Glutamatergic neuron (in vitro differentiated cells): ENCODE data around the gene CREB5. TPM values are rescaled to one million over a fixed set of nuclear protein-coding genes. Genes with fewer than 3 reads are reported as not detected.

Source experiments
- DNase-seq: peaks from one replicate; pipeline ENCODE4 v3.0.0; 2022
- H3K27ac Mint-ChIP-seq: one replicate; pipeline ENCODE4 v1.8.0; 2020; ENCODE audit warnings: mild to moderate bottlenecking, mixed read lengths, inconsistent platforms; ENCODE audit not compliant: unreplicated experiment
- H3K27me3 Mint-ChIP-seq: one replicate; pipeline ENCODE4 v1.8.0; 2020; ENCODE audit warnings: mild to moderate bottlenecking, moderate library complexity, mixed read lengths, inconsistent platforms; ENCODE audit not compliant: unreplicated experiment
- H3K36me3 Mint-ChIP-seq: one replicate; pipeline ENCODE4 v1.8.0; 2020; ENCODE audit warnings: mild to moderate bottlenecking, mixed read lengths, inconsistent platforms; ENCODE audit not compliant: unreplicated experiment
- H3K4me1 Mint-ChIP-seq: one replicate; pipeline ENCODE4 v1.8.0; 2020; ENCODE audit warnings: mild to moderate bottlenecking, low read depth, mixed read lengths, inconsistent platforms; ENCODE audit not compliant: unreplicated experiment
- H3K4me3 Mint-ChIP-seq: one replicate; pipeline ENCODE4 v1.8.0; 2020; ENCODE audit warnings: mild to moderate bottlenecking, mixed read lengths, inconsistent platforms; ENCODE audit not compliant: unreplicated experiment
- H3K9me3 Mint-ChIP-seq: one replicate; pipeline ENCODE4 v1.8.0; 2020; ENCODE audit warnings: mild to moderate bottlenecking, moderate library complexity, mixed read lengths, inconsistent platforms; ENCODE audit not compliant: unreplicated experiment
- CTCF ChIP-seq: fragments of 200-600 bp; sonication (generic); IDR thresholded peaks from one replicate; pipeline ENCODE4 v1.5.0; 2021; ENCODE audit not compliant: partially characterized antibody, unreplicated experiment
- total RNA-seq: library from RNA; stranded (reverse); fragmentation: NEBNext Ultra II Directional; extraction: Animal tissue kit (Norgen Biotek cat#: 25700); gene quantifications from one replicate; pipeline ENCODE4 v1.2.1, GENCODE V29; 2021; ENCODE audit not compliant: unreplicated experiment

The CREB5 gene
- total RNA-seq, 1 donor from 2014 or later = 50.4 TPM

- H3K4me1 Mint-ChIP-seq = no peaks in the 10 kb centered on the region
- H3K36me3 Mint-ChIP-seq = no peaks in the 10 kb centered on the region
- no peak for DNase-seq
- H3K27me3 Mint-ChIP-seq = no peaks in the 10 kb centered on the region
- H3K9me3 Mint-ChIP-seq = no peaks in the 10 kb centered on the region
- no peak overlapping the region for H3K27ac Mint-ChIP-seq
- H3K4me3 Mint-ChIP-seq = no peak overlapping the region
- no peak for TF ChIP-seq CTCF
Measured at GRCh38 chr7:28498636-28499035, 86.3 kb downstream of the CREB5 start.

GRCh38 chr7:28500138-28500537 lies 87.8 kb downstream of the CREB5 start:
- DNase-seq = no peak
- no peak overlapping the region for H3K4me3 Mint-ChIP-seq
- H3K27me3 Mint-ChIP-seq = no peaks in the 10 kb centered on the region
- peaks cover 4% of the 10 kb centered on the region for H3K4me1 Mint-ChIP-seq
- H3K9me3 Mint-ChIP-seq = no peaks in the 10 kb centered on the region
- H3K27ac Mint-ChIP-seq = no peak overlapping the region
- no peak for TF ChIP-seq CTCF
- H3K36me3 Mint-ChIP-seq = no peaks in the 10 kb centered on the region

- Mint-ChIP-seq H3K4me1 (peaks cover 4% of the 10 kb centered on the region), H3K4me3 (no peak overlapping the region), H3K9me3 (no peaks in the 10 kb centered on the region), H3K27me3 (no peaks in the 10 kb centered on the region), H3K27ac (no peak overlapping the region), H3K36me3 (no peaks in the 10 kb centered on the region)
- DNase-seq = no peak
- no peak for TF ChIP-seq CTCF
Measured at GRCh38 chr7:28502408-28502807, 90.1 kb downstream of the CREB5 start.

- no peak overlapping the region for H3K4me3 Mint-ChIP-seq
- H3K27ac Mint-ChIP-seq = no peak overlapping the region
- H3K36me3 Mint-ChIP-seq = no peaks in the 10 kb centered on the region
- H3K27me3 Mint-ChIP-seq = no peaks in the 10 kb centered on the region
- no peak for TF ChIP-seq CTCF
- no peaks in the 10 kb centered on the region for H3K9me3 Mint-ChIP-seq
- peaks cover 4% of the 10 kb centered on the region for H3K4me1 Mint-ChIP-seq
- no peak for DNase-seq
Measured at GRCh38 chr7:28503396-28503795, 91.1 kb downstream of the CREB5 start.

- Mint-ChIP-seq H3K4me1 (peaks cover 4% of the 10 kb centered on the region), H3K27ac (no peak overlapping the region), H3K36me3 (no peaks in the 10 kb centered on the region), H3K4me3 (no peak overlapping the region), H3K27me3 (no peaks in the 10 kb centered on the region), H3K9me3 (no peaks in the 10 kb centered on the region)
- TF ChIP-seq CTCF = no peak
- no peak for DNase-seq
Measured at GRCh38 chr7:28505014-28505413, 92.7 kb downstream of the CREB5 start.
